HEK293 (cell line): ENCODE results near the gene KLRC1.

Experiments
- BCL11A ChIP-seq: fragments of 450-650 bp; formaldehyde crosslinking; IDR thresholded peaks from 2 replicates; pipeline ENCODE4 v1.5.1; 2016; ENCODE audit warnings: low read depth, missing biosample characterization, missing genetic modification characterization
- SP2 ChIP-seq: fragments of 450-650 bp; formaldehyde crosslinking; IDR thresholded peaks from 2 replicates; pipeline ENCODE4 v1.5.1; 2016; ENCODE audit warnings: missing biosample characterization, missing genetic modification characterization
- YY1 ChIP-seq: fragments of 450-650 bp; formaldehyde crosslinking; IDR thresholded peaks from 2 replicates; pipeline ENCODE4 v1.5.1; 2018; ENCODE audit warnings: missing biosample characterization, missing genetic modification characterization
- ZNF184 ChIP-seq: fragments of 450-650 bp; IDR thresholded peaks from 2 replicates; pipeline ENCODE4 v1.5.1; 2018; ENCODE audit warnings: missing biosample characterization, mild to moderate bottlenecking, missing genetic modification characterization
- ZNF221 ChIP-seq: fragments of 450-650 bp; formaldehyde crosslinking; IDR thresholded peaks from 2 replicates; pipeline ENCODE4 v1.5.1; 2017; ENCODE audit warnings: missing biosample characterization, missing genetic modification characterization, borderline replicate concordance
- TF ChIP-seq, protein P1 (sequence below): fragments of 450-650 bp; formaldehyde crosslinking; IDR thresholded peaks from 2 replicates; pipeline ENCODE4 v1.5.1; 2016; ENCODE audit warnings: missing biosample characterization, missing genetic modification characterization
- TF ChIP-seq, protein P2 (sequence below): fragments of 450-650 bp; formaldehyde crosslinking; IDR thresholded peaks from 2 replicates; pipeline ENCODE4 v1.5.1; 2016; ENCODE audit warnings: missing biosample characterization, missing genetic modification characterization

DNA sequence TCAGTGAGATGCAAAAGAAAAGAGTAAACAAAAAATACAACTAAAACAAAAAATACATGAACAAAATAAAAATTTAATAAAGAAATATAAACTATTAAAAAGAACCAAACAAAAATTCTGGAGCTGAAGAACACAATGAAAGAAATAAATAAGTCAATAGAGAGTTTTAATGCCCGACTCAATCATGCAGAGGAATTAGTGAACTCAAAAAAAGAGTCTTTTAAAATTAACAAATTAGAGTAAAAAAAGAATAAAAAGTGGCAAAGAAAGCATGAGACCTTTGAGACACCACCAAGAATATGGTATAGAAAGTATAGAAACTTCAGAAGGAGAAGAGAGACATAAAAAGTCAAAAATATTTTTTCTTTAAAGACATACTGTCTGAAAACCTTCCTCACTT is 2.6 kb upstream of the KLRC1 start:
- TF ChIP-seq, protein P1, sequence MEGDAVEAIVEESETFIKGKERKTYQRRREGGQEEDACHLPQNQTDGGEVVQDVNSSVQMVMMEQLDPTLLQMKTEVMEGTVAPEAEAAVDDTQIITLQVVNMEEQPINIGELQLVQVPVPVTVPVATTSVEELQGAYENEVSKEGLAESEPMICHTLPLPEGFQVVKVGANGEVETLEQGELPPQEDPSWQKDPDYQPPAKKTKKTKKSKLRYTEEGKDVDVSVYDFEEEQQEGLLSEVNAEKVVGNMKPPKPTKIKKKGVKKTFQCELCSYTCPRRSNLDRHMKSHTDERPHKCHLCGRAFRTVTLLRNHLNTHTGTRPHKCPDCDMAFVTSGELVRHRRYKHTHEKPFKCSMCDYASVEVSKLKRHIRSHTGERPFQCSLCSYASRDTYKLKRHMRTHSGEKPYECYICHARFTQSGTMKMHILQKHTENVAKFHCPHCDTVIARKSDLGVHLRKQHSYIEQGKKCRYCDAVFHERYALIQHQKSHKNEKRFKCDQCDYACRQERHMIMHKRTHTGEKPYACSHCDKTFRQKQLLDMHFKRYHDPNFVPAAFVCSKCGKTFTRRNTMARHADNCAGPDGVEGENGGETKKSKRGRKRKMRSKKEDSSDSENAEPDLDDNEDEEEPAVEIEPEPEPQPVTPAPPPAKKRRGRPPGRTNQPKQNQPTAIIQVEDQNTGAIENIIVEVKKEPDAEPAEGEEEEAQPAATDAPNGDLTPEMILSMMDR (tag by site-specific recombination): no peak
- TF ChIP-seq YY1 (tag by site-specific recombination) (no peak), SP2 (tag by site-specific recombination) (no peak), ZNF184 (tag by site-specific recombination) (no peak), BCL11A (tag by site-specific recombination) (no peak), ZNF221 (tag by site-specific recombination) (no peak)
- TF ChIP-seq, protein P2, sequence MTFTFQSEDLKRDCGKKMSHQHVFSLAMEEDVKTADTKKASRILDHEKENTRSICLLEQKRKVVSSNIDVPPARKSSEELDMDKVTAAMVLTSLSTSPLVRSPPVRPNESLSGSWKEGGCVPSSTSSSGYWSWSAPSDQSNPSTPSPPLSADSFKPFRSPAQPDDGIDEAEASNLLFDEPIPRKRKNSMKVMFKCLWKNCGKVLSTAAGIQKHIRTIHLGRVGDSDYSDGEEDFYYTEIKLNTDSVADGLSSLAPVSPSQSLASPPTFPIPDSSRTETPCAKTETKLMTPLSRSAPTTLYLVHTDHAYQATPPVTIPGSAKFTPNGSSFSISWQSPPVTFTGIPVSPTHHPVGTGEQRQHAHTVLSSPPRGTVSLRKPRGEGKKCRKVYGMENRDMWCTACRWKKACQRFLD: no peak
